ENCODE measurements around the gene RNASEH2A.

DNA sequence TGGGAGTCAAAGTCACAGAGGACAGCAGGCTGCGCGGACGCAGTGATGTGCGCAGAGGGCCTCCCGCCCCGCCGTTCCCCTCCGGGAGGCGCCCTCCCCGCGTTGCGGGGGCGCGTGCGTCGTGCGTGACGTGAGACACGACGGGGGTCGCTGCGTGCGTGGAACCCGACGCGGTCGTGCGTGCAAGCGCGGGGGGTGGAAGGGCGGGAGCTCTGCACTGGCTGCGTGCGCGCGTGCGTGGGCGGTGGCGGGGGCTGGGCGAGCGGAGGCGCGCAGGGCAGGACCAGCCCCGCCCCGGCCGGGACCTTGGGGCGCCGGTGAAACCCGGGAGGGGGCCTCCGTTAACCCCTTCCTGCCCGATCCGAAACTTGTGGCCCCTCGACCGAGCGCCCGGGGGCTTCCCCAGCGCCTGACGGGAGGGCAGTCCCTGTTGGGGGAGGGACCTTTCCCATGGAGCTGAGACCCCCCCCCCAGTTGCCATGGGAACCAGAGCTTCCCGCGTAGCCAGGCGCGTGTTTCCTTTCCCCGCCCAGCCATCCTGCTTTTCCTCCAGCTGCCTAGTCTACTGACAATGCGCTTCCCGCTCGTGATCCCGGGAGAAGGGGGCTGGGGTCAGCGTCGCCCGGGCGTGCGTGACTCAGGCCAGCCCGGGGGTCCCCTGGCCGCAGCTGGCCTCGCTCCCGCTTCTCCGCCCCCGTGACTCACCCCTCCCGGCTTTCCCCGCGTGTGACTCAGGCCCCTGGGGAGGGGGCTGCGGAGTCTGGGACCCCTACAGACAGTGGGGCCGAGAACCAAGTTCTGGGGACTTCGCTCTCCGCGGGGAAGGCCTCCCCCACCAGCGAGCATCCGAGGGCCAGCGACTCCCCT, 23.7 kb upstream of the RNASEH2A start:
- TF ChIP-seq NR2C2 (CRISPR knock-in tag; IDR thresholded peaks at IDR 0.05) (no peak), CBFB (CRISPR knock-in tag; IDR thresholded peaks at IDR 0.05; ENCODE audit: low read depth) (no peak), ZNF121 (CRISPR knock-in tag; IDR thresholded peaks at IDR 0.05) (no peak), SMAD3 (CRISPR knock-in tag; IDR thresholded peaks at IDR 0.05; ENCODE audit: borderline replicate concordance) (no peak), RELA (CRISPR knock-in tag; IDR thresholded peaks at IDR 0.05; ENCODE audit: borderline replicate concordance) (no peak)
- TF ChIP-seq, protein P1, sequence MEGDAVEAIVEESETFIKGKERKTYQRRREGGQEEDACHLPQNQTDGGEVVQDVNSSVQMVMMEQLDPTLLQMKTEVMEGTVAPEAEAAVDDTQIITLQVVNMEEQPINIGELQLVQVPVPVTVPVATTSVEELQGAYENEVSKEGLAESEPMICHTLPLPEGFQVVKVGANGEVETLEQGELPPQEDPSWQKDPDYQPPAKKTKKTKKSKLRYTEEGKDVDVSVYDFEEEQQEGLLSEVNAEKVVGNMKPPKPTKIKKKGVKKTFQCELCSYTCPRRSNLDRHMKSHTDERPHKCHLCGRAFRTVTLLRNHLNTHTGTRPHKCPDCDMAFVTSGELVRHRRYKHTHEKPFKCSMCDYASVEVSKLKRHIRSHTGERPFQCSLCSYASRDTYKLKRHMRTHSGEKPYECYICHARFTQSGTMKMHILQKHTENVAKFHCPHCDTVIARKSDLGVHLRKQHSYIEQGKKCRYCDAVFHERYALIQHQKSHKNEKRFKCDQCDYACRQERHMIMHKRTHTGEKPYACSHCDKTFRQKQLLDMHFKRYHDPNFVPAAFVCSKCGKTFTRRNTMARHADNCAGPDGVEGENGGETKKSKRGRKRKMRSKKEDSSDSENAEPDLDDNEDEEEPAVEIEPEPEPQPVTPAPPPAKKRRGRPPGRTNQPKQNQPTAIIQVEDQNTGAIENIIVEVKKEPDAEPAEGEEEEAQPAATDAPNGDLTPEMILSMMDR (IDR thresholded peaks at IDR 0.05): no peak
- TF ChIP-seq, protein P2, sequence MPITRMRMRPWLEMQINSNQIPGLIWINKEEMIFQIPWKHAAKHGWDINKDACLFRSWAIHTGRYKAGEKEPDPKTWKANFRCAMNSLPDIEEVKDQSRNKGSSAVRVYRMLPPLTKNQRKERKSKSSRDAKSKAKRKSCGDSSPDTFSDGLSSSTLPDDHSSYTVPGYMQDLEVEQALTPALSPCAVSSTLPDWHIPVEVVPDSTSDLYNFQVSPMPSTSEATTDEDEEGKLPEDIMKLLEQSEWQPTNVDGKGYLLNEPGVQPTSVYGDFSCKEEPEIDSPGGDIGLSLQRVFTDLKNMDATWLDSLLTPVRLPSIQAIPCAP (CRISPR knock-in tag; IDR thresholded peaks at IDR 0.05): no peak; the same call in 1 of the 2 replicates
- TF ChIP-seq, protein P3, sequence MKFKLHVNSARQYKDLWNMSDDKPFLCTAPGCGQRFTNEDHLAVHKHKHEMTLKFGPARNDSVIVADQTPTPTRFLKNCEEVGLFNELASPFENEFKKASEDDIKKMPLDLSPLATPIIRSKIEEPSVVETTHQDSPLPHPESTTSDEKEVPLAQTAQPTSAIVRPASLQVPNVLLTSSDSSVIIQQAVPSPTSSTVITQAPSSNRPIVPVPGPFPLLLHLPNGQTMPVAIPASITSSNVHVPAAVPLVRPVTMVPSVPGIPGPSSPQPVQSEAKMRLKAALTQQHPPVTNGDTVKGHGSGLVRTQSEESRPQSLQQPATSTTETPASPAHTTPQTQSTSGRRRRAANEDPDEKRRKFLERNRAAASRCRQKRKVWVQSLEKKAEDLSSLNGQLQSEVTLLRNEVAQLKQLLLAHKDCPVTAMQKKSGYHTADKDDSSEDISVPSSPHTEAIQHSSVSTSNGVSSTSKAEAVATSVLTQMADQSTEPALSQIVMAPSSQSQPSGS (CRISPR knock-in tag; IDR thresholded peaks at IDR 0.05; ENCODE audit: borderline replicate concordance, low read depth): no peak
- TF ChIP-seq, protein P4, sequence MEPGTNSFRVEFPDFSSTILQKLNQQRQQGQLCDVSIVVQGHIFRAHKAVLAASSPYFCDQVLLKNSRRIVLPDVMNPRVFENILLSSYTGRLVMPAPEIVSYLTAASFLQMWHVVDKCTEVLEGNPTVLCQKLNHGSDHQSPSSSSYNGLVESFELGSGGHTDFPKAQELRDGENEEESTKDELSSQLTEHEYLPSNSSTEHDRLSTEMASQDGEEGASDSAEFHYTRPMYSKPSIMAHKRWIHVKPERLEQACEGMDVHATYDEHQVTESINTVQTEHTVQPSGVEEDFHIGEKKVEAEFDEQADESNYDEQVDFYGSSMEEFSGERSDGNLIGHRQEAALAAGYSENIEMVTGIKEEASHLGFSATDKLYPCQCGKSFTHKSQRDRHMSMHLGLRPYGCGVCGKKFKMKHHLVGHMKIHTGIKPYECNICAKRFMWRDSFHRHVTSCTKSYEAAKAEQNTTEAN (CRISPR knock-in tag; IDR thresholded peaks at IDR 0.05): no peak
- TF ChIP-seq, protein P5, sequence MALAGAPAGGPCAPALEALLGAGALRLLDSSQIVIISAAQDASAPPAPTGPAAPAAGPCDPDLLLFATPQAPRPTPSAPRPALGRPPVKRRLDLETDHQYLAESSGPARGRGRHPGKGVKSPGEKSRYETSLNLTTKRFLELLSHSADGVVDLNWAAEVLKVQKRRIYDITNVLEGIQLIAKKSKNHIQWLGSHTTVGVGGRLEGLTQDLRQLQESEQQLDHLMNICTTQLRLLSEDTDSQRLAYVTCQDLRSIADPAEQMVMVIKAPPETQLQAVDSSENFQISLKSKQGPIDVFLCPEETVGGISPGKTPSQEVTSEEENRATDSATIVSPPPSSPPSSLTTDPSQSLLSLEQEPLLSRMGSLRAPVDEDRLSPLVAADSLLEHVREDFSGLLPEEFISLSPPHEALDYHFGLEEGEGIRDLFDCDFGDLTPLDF (CRISPR knock-in tag; IDR thresholded peaks at IDR 0.05): no peak
